SK-N-SH (cell line): Measurements from ENCODE around the gene SETD1A. TPM values are rescaled to one million over a fixed set of nuclear protein-coding genes. Genes with fewer than 3 reads are reported as not detected.

Experiments
- CTCF ChIA-PET: fragments of 300-600, 350-600 bp; formaldehyde crosslinking; extraction: SDS; loops from one replicate; lab custom pipeline; 2021; lab: Yijun Ruan, JAX
- POLR2A ChIA-PET: fragments of 350-600 bp; sonication (Branson Sonifier 250); formaldehyde crosslinking; extraction: SDS; loops from one replicate; lab custom pipeline; 2020; ENCODE audit warnings: antibody characterized with exemption, inconsistent platforms; lab: Yijun Ruan, JAX
- DNase-seq: peaks from one replicate; pipeline ENCODE4 v3.0.0; 2012
- H2AFZ ChIP-seq: fragments of 200-600 bp; sonication (generic); 2 replicates; pipeline ENCODE4 v1.8.1; 2016; ENCODE audit warnings: antibody characterized with exemption, mild to moderate bottlenecking, low read depth
- H3F3A ChIP-seq: fragments of 200-600 bp; sonication (generic); replicated peaks from 2 replicates; pipeline ENCODE3; 2016; ENCODE audit warnings: antibody characterized with exemption, mild to moderate bottlenecking; ENCODE audit not compliant: insufficient read depth
- H3K27ac ChIP-seq, 2 experiments: fragments of 200-500 bp in 1 of 2; fragments of 200-600 bp in 1 of 2; sonication (Bioruptor generic) in 1 of 2; sonication (generic), shearing (Covaris generic) in 1 of 2; 2 replicates each; pipeline versions ENCODE4 v1.5.1 to v1.6.1; 2014 to 2016; ENCODE audit warnings: low read depth in 2 of 2, inconsistent platforms in 1 of 2, low read length in 1 of 2, mild to moderate bottlenecking in 1 of 2, mixed read lengths in 1 of 2
- H3K27me3 ChIP-seq: fragments of 200-600 bp; sonication (generic), shearing (Covaris generic); 2 replicates; pipeline ENCODE4 v1.6.1; 2016; ENCODE audit warnings: mixed run types; ENCODE audit not compliant: insufficient read depth
- H3K36me3 ChIP-seq, 2 experiments: fragments of 200-500 bp in 1 of 2; fragments of 200-600 bp in 1 of 2; sonication (Bioruptor generic) in 1 of 2; sonication (generic) in 1 of 2; replicated peaks in 1 of 2; 2 replicates each; pipeline versions ENCODE3 to v1.5.1; 2014 to 2016; ENCODE audit warnings: low read length in 1 of 2, mild to moderate bottlenecking in 1 of 2; ENCODE audit not compliant: insufficient read depth in 2 of 2, control insufficient read depth in 1 of 2
- H3K4me1 ChIP-seq, 2 experiments: fragments of 200-500 bp in 1 of 2; fragments of 200-600 bp in 1 of 2; sonication (Bioruptor generic) in 1 of 2; sonication (generic), shearing (Covaris generic) in 1 of 2; 2 replicates each; pipeline versions ENCODE4 v1.5.1 to v1.6.1; 2014 to 2016; ENCODE audit warnings: low read depth in 1 of 2, low read length in 1 of 2, mixed run types in 1 of 2; ENCODE audit not compliant: insufficient read depth in 2 of 2, control insufficient read depth in 1 of 2
- H3K4me2 ChIP-seq: fragments of 200-600 bp; sonication (generic), shearing (Covaris generic); 2 replicates; pipeline ENCODE4 v1.6.1; 2017; ENCODE audit warnings: mixed run types
- H3K4me3 ChIP-seq, 2 experiments: fragments of 200-500 bp in 1 of 2; fragments of 200-600 bp in 1 of 2; sonication (Bioruptor generic) in 1 of 2; sonication (generic), shearing (Covaris generic) in 1 of 2; 2 replicates each; pipeline versions ENCODE4 v1.5.1 to v1.8.1; 2014 to 2016; ENCODE audit warnings: low read depth in 2 of 2, inconsistent platforms in 1 of 2, low read length in 1 of 2, mild to moderate bottlenecking in 1 of 2, mixed read lengths in 1 of 2, moderate library complexity in 1 of 2
- H3K79me2 ChIP-seq: fragments of 200-600 bp; sonication (generic); 2 replicates; pipeline ENCODE4 v1.8.1; 2017; ENCODE audit warnings: mild to moderate bottlenecking; ENCODE audit not compliant: insufficient read depth
- H3K9ac ChIP-seq: fragments of 200-600 bp; sonication (generic); 2 replicates; pipeline ENCODE4 v1.6.1; 2017; ENCODE audit warnings: mixed run types
- H3K9me2 ChIP-seq: fragments of 200-600 bp; sonication (generic); 2 replicates; pipeline ENCODE4 v1.6.1; 2017; ENCODE audit warnings: mixed run types
- H3K9me3 ChIP-seq: fragments of 200-600 bp; sonication (generic); 2 replicates; pipeline ENCODE4 v1.6.1; 2017; ENCODE audit warnings: mixed run types, mild to moderate bottlenecking, moderate library complexity
- H4K20me1 ChIP-seq: fragments of 200-600 bp; sonication (generic); 2 replicates; pipeline ENCODE4 v1.6.1; 2017; ENCODE audit warnings: mild to moderate bottlenecking, mixed run types; ENCODE audit not compliant: insufficient read depth
- CHD2 ChIP-seq: fragments of 150-350 bp; IDR thresholded peaks from 2 replicates; pipeline ENCODE4 v1.6.1; 2018; ENCODE audit warnings: low read length; ENCODE audit not compliant: partially characterized antibody
- EP300 ChIP-seq, 2 experiments: IDR thresholded peaks; 2 replicates each; pipeline versions ENCODE4 v1.4.0 to v1.6.1; 2012; ENCODE audit warnings: borderline replicate concordance in 1 of 2, low read depth in 1 of 2, low read length in 1 of 2
- FOXJ3 ChIP-seq: sonication (generic); formaldehyde crosslinking; IDR thresholded peaks from 2 replicates; pipeline ENCODE4 v1.5.1; 2020; ENCODE audit warnings: mild to moderate bottlenecking, missing genetic modification reagents
- GATA2 ChIP-seq: sonication (generic); formaldehyde crosslinking; IDR thresholded peaks from 2 replicates; pipeline ENCODE4 v1.5.0; 2020; ENCODE audit warnings: mild to moderate bottlenecking, missing genetic modification reagents
- POLR2AphosphoS5 ChIP-seq: IDR thresholded peaks from 2 replicates; pipeline ENCODE4 v1.6.1; 2012; ENCODE audit warnings: low read depth, low read length
- SMC3 ChIP-seq: IDR thresholded peaks from 2 replicates; pipeline ENCODE4 v1.6.1; 2012; ENCODE audit warnings: low read depth, low read length, improper control_type of control experiment
- USF2 ChIP-seq: fragments of 150-350 bp; IDR thresholded peaks from 2 replicates; pipeline ENCODE4 v1.6.1; 2017; ENCODE audit warnings: antibody characterized with exemption, low read length, low read depth, borderline replicate concordance
- WGBS: methylation state at CpG from one replicate; pipeline ENCODE4 v1.1.6; 2017; ENCODE audit warnings: low lambda C conversion rate; 5-methylcytosine and 5-hydroxymethylcytosine counted together
- polyA plus RNA-seq, 3 experiments: library from polyadenylated mRNA; depleted of rRNA; stranded (reverse); fragments of >200 nt; gene quantifications; 2 replicates each; pipeline ENCODE4 v1.2.3, GENCODE V29; 2012
- TF ChIP-seq, protein P1 (sequence below): IDR thresholded peaks from 2 replicates; pipeline ENCODE4 v1.6.1; 2012; ENCODE audit warnings: mild to moderate bottlenecking, low read depth, low read length, moderate library complexity
- TF ChIP-seq, protein P2 (sequence below): IDR thresholded peaks from 2 replicates; pipeline ENCODE4 v1.4.0; 2012; ENCODE audit warnings: low read depth, borderline replicate concordance
- TF ChIP-seq, protein P3 (sequence below): fragments of 150-350 bp; IDR thresholded peaks from 2 replicates; pipeline ENCODE4 v1.6.1; 2016; ENCODE audit warnings: mild to moderate bottlenecking, low read depth, low read length

Gene SETD1A
- polyA plus RNA-seq, 1 of the 3 experiments (the other 2 are of a cell fraction), result 6.8 TPM

GRCh38 chr16:30956601-30957455 lies 726 bp upstream of the SETD1A start (continued):
- TF ChIP-seq SMC3 (no peak), USF2 (no peak), EP300 (IDR thresholded peaks at IDR 0.05; ENCODE audit: borderline replicate concordance in 1 of 2, low read depth in 1 of 2, low read length in 1 of 2) (no peak), POLR2AphosphoS5 (peak; percentile 69; the same call in 1 of the 2 replicates), GATA2 (CRISPR knock-in tag) (no peak)
- TF ChIP-seq, protein P1, sequence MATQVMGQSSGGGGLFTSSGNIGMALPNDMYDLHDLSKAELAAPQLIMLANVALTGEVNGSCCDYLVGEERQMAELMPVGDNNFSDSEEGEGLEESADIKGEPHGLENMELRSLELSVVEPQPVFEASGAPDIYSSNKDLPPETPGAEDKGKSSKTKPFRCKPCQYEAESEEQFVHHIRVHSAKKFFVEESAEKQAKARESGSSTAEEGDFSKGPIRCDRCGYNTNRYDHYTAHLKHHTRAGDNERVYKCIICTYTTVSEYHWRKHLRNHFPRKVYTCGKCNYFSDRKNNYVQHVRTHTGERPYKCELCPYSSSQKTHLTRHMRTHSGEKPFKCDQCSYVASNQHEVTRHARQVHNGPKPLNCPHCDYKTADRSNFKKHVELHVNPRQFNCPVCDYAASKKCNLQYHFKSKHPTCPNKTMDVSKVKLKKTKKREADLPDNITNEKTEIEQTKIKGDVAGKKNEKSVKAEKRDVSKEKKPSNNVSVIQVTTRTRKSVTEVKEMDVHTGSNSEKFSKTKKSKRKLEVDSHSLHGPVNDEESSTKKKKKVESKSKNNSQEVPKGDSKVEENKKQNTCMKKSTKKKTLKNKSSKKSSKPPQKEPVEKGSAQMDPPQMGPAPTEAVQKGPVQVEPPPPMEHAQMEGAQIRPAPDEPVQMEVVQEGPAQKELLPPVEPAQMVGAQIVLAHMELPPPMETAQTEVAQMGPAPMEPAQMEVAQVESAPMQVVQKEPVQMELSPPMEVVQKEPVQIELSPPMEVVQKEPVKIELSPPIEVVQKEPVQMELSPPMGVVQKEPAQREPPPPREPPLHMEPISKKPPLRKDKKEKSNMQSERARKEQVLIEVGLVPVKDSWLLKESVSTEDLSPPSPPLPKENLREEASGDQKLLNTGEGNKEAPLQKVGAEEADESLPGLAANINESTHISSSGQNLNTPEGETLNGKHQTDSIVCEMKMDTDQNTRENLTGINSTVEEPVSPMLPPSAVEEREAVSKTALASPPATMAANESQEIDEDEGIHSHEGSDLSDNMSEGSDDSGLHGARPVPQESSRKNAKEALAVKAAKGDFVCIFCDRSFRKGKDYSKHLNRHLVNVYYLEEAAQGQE, result peak; percentile 10; the same call in 1 of the 2 replicates
- TF ChIP-seq, all 33 proteins: peak for 8

DNA sequence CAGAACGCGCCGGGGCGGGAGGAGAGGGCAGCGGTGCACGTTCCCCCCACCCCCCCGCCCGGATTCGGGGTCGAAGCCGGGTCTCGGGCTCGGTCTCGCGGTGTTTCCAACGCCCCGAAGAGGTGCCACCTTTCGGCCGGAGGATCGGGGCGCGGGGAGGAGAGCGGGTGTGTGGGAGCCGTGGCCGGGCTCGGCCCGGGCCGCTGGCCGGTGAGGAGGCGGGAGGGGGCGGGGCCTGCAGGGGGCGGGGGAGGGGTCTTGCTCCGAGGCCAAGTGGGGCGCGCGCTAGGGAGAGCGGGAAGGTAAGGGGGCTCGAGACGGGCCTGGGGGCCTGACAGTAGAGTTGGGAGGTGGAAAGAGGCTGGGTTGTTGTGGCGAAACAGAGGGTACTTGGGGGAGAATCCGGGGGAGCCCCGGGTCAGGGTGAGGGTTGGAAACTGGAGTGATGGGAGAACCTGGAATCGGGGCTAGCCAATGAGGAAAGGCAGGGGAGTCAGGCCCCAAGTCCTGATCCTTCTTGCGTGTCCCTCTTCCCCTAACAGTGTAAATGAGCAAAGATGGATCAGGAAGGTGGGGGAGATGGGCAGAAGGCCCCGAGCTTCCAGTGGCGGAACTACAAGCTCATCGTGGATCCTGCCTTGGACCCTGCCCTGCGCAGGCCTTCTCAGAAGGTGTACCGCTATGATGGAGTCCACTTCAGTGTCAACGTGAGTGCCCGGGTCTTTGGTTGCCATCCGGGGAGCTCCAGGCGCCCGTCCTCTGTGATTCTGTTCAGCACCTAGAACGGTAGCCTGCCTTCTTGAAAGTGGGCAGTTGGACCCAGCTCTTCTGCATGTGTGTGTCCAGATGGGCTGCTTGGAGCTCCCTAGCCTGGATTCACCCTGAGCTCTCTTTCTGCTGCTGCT lies 873 bp downstream of the SETD1A start:
- Histone ChIP-seq H3K9me3 (no peaks in the 10 kb centered on the region), H3K27me3 (no peaks in the 10 kb centered on the region), H3K9me2 (no peaks in the 10 kb centered on the region), H3K79me2 (peaks cover 28% of the 10 kb centered on the region), H3K4me2 (peak overlapping the region; percentile 92), H2AFZ (no peak overlapping the region), H3K4me3 (peak overlapping the region; percentile 68 to 74), H4K20me1 (no peaks in the 10 kb centered on the region; the same call in 1 of the 2 replicates), H3K27ac (peak overlapping the region; percentile 38 to 98; a peak in 3 of 4 replicates), H3K9ac (peak overlapping the region; percentile 100), H3K4me1 (peaks cover 0 to 21% of the 10 kb centered on the region in 2 experiments; a peak in 1 of 4 replicates), H3K36me3 (peaks cover 34 to 45% of the 10 kb centered on the region in 2 experiments), H3F3A (peaks cover 29% of the 10 kb centered on the region)
- peak; percentile 93 for DNase-seq
- POLR2A ChIA-PET, result interaction anchor here (0.5 to 1.7 kb wide), 4 partner anchors 9 to 484 kb away, joined by 3 to 6 read pairs (median 4); partner anchors contain the start of genes ORAI3 and ZNF843
- WGBS, result 16% methylated on average over 23 of the region's 55 CpGs
- TF ChIP-seq CHD2 (peak; percentile 95), FOXJ3 (no peak)
- TF ChIP-seq, protein P2, sequence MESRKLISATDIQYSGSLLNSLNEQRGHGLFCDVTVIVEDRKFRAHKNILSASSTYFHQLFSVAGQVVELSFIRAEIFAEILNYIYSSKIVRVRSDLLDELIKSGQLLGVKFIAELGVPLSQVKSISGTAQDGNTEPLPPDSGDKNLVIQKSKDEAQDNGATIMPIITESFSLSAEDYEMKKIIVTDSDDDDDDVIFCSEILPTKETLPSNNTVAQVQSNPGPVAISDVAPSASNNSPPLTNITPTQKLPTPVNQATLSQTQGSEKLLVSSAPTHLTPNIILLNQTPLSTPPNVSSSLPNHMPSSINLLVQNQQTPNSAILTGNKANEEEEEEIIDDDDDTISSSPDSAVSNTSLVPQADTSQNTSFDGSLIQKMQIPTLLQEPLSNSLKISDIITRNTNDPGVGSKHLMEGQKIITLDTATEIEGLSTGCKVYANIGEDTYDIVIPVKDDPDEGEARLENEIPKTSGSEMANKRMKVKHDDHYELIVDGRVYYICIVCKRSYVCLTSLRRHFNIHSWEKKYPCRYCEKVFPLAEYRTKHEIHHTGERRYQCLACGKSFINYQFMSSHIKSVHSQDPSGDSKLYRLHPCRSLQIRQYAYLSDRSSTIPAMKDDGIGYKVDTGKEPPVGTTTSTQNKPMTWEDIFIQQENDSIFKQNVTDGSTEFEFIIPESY, result peak; percentile 73; the same call in 1 of the 2 replicates
- TF ChIP-seq, protein P3, sequence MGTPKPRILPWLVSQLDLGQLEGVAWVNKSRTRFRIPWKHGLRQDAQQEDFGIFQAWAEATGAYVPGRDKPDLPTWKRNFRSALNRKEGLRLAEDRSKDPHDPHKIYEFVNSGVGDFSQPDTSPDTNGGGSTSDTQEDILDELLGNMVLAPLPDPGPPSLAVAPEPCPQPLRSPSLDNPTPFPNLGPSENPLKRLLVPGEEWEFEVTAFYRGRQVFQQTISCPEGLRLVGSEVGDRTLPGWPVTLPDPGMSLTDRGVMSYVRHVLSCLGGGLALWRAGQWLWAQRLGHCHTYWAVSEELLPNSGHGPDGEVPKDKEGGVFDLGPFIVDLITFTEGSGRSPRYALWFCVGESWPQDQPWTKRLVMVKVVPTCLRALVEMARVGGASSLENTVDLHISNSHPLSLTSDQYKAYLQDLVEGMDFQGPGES, result no peak
- CTCF ChIA-PET, result interaction anchor here (1.5 to 2.3 kb wide), 5 partner anchors 8 to 484 kb away, joined by 3 to 10 read pairs (median 6); partner anchors contain the start of genes HSD3B7 and ZNF843
